Transverse colon (tissue), 4 donors: ENCODE data around the gene RPF1.

Source experiments
- CTCF ChIP-seq, 5 experiments: fragments of 200-600 bp in 3 of 5; fragments of 450-650 bp in 2 of 5; sonication (generic) in 3 of 5; IDR thresholded peaks; 1 replicate in 2 of 5; 2 replicates in 3 of 5; pipeline ENCODE4 v1.5.1; 2016 to 2017; ENCODE audit warnings: antibody characterized with exemption in 5 of 5, inconsistent platforms in 3 of 5, mild to moderate bottlenecking in 2 of 5, moderate library complexity in 1 of 5
- POLR2A ChIP-seq: fragments of 450-650 bp; IDR thresholded peaks from one replicate; pipeline ENCODE4 v1.6.1; 2016; ENCODE audit warnings: antibody characterized with exemption, mild to moderate bottlenecking, moderate library complexity
- POLR2AphosphoS5 ChIP-seq, 3 donors: sonication (generic); formaldehyde crosslinking; IDR thresholded peaks; one replicate each; pipeline ENCODE4 v1.6.1; 2016; ENCODE audit warnings: antibody characterized with exemption in 3 of 3

- no peak for TF ChIP-seq POLR2A
- TF ChIP-seq CTCF (IDR thresholded peaks at IDR 0.05): no peak
- TF ChIP-seq POLR2AphosphoS5 (IDR thresholded peaks at IDR 0.05): peak in 1 of 3 donors; percentile 13
Measured at GRCh38 chr1:84506729-84507453, 27.8 kb downstream of the RPF1 start.
